ENCODE measurements around the gene SUV39H2.

- no peak for TF ChIP-seq CTCF (IDR thresholded peaks at IDR 0.05)
- TF ChIP-seq POLR2A (IDR thresholded peaks at IDR 0.05): no peak
Observed at GRCh38 chr10:14924013-14924412, 45.3 kb downstream of the SUV39H2 start.
